WTC11 (cell line): ENCODE measurements around the gene CENPK. TPM values are rescaled to one million over a fixed set of nuclear protein-coding genes. Genes with fewer than 3 reads are reported as not detected.

Source experiments
- ATAC-seq: fragments of 200-7000 bp; cut with Tn5 transposase; 2 replicates; pipeline ENCODE4 v1.10.0; 2021; ENCODE audit warnings: mild to moderate bottlenecking, moderate library complexity
- CTCF ChIA-PET: fragments of 300-600 bp; sonication (Branson Sonifier 250); formaldehyde crosslinking; loops from one replicate; lab custom pipeline; 2021; ENCODE audit warnings: antibody characterized with exemption; lab: Charles Lee
- POLR2A ChIA-PET: fragments of 350-600 bp; sonication (Branson Sonifier 250); formaldehyde crosslinking; loops from one replicate; lab custom pipeline; 2021; ENCODE audit warnings: antibody characterized with exemption; lab: Charles Lee
- DNase-seq: peaks from one replicate; pipeline ENCODE4 v3.0.0; 2021; ENCODE audit warnings: low spot score
- H3K27ac Mint-ChIP-seq: 2 replicates; pipeline ENCODE4 v1.8.0; 2021; ENCODE audit warnings: mixed read lengths
- H3K27me3 Mint-ChIP-seq: 2 replicates; pipeline ENCODE4 v1.8.0; 2021; ENCODE audit warnings: low read depth, mild to moderate bottlenecking, moderate library complexity, mixed read lengths
- H3K36me3 Mint-ChIP-seq: 2 replicates; pipeline ENCODE4 v1.8.0; 2021; ENCODE audit warnings: mixed read lengths
- H3K4me1 Mint-ChIP-seq: 2 replicates; pipeline ENCODE4 v1.8.0; 2022; ENCODE audit warnings: mixed read lengths
- H3K4me3 Mint-ChIP-seq: 2 replicates; pipeline ENCODE4 v1.8.0; 2021; ENCODE audit warnings: mild to moderate bottlenecking, moderate library complexity, mixed read lengths
- H3K9me3 Mint-ChIP-seq: 2 replicates; pipeline ENCODE4 v1.8.0; 2021; ENCODE audit warnings: mixed read lengths
- ATF6 ChIP-seq: sonication (generic); formaldehyde crosslinking; IDR thresholded peaks from 2 replicates; pipeline ENCODE4 v1.8.1; 2023; ENCODE audit warnings: mild to moderate bottlenecking, missing genetic modification reagents
- E2F1 ChIP-seq: sonication (generic); formaldehyde crosslinking; IDR thresholded peaks from 2 replicates; pipeline ENCODE4 v1.8.0; 2022; ENCODE audit warnings: mild to moderate bottlenecking, missing genetic modification reagents
- ERG ChIP-seq: fragments of 250-450 bp; sonication (Bioruptor Pico); IDR thresholded peaks from 2 replicates; pipeline ENCODE4 v1.8.0; 2021; ENCODE audit warnings: mild to moderate bottlenecking
- FOXP1 ChIP-seq: sonication (generic); formaldehyde crosslinking; IDR thresholded peaks from 2 replicates; pipeline ENCODE4 v1.8.0; 2022; ENCODE audit warnings: missing genetic modification reagents, mild to moderate bottlenecking, moderate library complexity, borderline replicate concordance
- FOXP4 ChIP-seq: sonication (generic); formaldehyde crosslinking; IDR thresholded peaks from 2 replicates; pipeline ENCODE4 v1.8.0; 2022; ENCODE audit warnings: mild to moderate bottlenecking, missing genetic modification reagents
- GABPB1 ChIP-seq: sonication (generic); formaldehyde crosslinking; IDR thresholded peaks from 2 replicates; pipeline ENCODE4 v1.8.1; 2023; ENCODE audit warnings: mild to moderate bottlenecking, missing genetic modification reagents
- HMGA2 ChIP-seq: fragments of 250-450 bp; sonication (Bioruptor Pico); IDR thresholded peaks from 2 replicates; pipeline ENCODE4 v1.4.0; 2021; ENCODE audit warnings: mild to moderate bottlenecking, moderate library complexity
- JAZF1 ChIP-seq: fragments of 250-450 bp; sonication (Bioruptor Pico); IDR thresholded peaks from 2 replicates; pipeline ENCODE4 v1.9.0; 2021; ENCODE audit warnings: moderate library complexity, mild to moderate bottlenecking, inconsistent platforms
- NFE2L1 ChIP-seq: sonication (generic); formaldehyde crosslinking; IDR thresholded peaks from 2 replicates; pipeline ENCODE4 v1.8.1; 2023; ENCODE audit warnings: missing genetic modification reagents
- PRRX2 ChIP-seq: fragments of 250-450 bp; sonication (Bioruptor Pico); IDR thresholded peaks from 2 replicates; pipeline ENCODE4 v1.8.0; 2021; ENCODE audit warnings: mild to moderate bottlenecking
- RELA ChIP-seq: sonication (generic); formaldehyde crosslinking; IDR thresholded peaks from 2 replicates; pipeline ENCODE4 v1.8.1; 2022; ENCODE audit warnings: missing genetic modification reagents, mild to moderate bottlenecking, borderline replicate concordance
- USF2 ChIP-seq: sonication (generic); formaldehyde crosslinking; IDR thresholded peaks from 2 replicates; pipeline ENCODE4 v1.8.1; 2023; ENCODE audit warnings: mild to moderate bottlenecking, missing genetic modification reagents, moderate library complexity
- total RNA-seq: library from RNA; stranded (reverse); gene quantifications from 3 replicates; pipeline ENCODE4 v1.2.3, GENCODE V29; 2021
- TF ChIP-seq, protein P1 (sequence below): sonication (generic); formaldehyde crosslinking; conservative IDR thresholded peaks from 2 replicates; pipeline ENCODE4 v1.8.1; 2023; ENCODE audit warnings: mild to moderate bottlenecking, low read depth, missing genetic modification reagents, moderate library complexity
- TF ChIP-seq, protein P2 (sequence below): fragments of 250-450 bp; sonication (Bioruptor Pico); conservative IDR thresholded peaks from 2 replicates; pipeline ENCODE4 v1.9.0; 2021; ENCODE audit warnings: mild to moderate bottlenecking

Gene CENPK
- total RNA-seq, 1 experiment from 2014 or later, result 37.5 TPM

DNA sequence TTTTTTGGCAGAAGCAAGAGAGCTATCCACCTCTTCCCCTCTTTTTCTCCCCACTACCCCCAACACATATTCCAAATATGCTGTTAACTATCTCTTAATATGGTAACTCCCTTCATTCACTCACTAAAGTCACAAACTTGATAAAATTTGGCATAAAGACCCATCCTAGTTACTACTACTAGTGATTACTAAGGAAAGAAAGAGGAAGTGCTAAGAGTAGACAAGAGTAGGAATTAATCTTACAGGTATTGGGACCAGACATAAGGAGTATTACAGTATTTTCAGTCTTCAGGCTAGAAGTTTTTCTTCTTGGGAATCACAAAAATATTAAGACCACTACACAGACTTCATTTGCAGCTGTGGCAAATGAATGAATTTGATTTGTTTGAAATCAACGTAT is 83.4 kb downstream of the CENPK start:
- no peak for ATAC-seq
- peaks cover 16% of the 10 kb centered on the region for H3K4me1 Mint-ChIP-seq
- ChIA-PET CTCF (interaction anchor here (0.9 kb wide), 1 partner anchor 669 kb away, joined by 3 read pairs; no protein-coding TSS in a partner anchor), POLR2A (no interaction called here)
- H3K27me3 Mint-ChIP-seq, result no peaks in the 10 kb centered on the region
- H3K27ac Mint-ChIP-seq, result no peak overlapping the region
- TF ChIP-seq GABPB1 (no peak), FOXP4 (CRISPR knock-in tag) (no peak), HMGA2 (CRISPR knock-in tag) (no peak), NFE2L1 (no peak), FOXP1 (CRISPR knock-in tag) (no peak), JAZF1 (CRISPR knock-in tag) (no peak), PRRX2 (CRISPR knock-in tag) (no peak), E2F1 (CRISPR knock-in tag) (no peak), ATF6 (CRISPR knock-in tag) (no peak), USF2 (CRISPR knock-in tag) (no peak), ERG (no peak), RELA (CRISPR knock-in tag) (no peak)
- TF ChIP-seq, protein P1, sequence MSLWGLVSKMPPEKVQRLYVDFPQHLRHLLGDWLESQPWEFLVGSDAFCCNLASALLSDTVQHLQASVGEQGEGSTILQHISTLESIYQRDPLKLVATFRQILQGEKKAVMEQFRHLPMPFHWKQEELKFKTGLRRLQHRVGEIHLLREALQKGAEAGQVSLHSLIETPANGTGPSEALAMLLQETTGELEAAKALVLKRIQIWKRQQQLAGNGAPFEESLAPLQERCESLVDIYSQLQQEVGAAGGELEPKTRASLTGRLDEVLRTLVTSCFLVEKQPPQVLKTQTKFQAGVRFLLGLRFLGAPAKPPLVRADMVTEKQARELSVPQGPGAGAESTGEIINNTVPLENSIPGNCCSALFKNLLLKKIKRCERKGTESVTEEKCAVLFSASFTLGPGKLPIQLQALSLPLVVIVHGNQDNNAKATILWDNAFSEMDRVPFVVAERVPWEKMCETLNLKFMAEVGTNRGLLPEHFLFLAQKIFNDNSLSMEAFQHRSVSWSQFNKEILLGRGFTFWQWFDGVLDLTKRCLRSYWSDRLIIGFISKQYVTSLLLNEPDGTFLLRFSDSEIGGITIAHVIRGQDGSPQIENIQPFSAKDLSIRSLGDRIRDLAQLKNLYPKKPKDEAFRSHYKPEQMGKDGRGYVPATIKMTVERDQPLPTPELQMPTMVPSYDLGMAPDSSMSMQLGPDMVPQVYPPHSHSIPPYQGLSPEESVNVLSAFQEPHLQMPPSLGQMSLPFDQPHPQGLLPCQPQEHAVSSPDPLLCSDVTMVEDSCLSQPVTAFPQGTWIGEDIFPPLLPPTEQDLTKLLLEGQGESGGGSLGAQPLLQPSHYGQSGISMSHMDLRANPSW (CRISPR knock-in tag), result no peak
- TF ChIP-seq, protein P2, sequence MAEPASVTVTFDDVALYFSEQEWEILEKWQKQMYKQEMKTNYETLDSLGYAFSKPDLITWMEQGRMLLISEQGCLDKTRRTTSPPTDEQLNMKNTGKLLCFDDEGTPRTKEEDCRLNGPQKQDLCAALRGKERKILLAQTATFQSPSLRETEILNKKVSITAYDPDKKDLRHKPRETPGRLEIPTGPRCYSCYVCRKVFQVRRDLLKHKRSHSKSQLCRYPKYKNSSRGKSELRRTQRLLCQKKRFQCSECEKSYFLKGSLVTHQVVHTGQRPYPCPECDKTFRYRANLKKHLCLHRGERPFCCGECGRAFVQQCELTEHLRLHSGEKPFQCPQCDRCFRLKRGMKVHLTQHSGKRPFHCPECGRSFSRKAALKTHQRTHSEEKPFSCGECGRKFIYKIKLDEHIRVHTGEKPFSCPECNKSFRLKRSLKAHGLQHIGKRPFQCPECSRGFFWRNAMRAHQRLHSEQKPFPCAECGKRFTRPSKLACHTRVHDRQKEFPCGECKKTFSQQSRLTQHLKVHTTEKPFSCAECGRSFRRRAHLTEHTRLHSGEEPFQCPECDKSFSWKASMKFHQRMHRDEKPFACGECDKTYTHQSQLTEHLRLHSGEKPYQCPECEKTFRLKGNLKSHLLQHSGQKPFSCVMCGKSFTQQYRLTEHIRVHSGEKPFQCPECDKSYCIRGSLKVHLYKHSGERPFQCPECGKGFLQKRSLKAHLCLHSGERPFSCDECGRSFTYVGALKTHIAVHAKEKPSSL (CRISPR knock-in tag), result no peak
- TF ChIP-seq, all 79 proteins: peak for 0
- Mint-ChIP-seq H3K4me3 (no peak overlapping the region), H3K36me3 (no peaks in the 10 kb centered on the region), H3K9me3 (no peaks in the 10 kb centered on the region)
- no peak for DNase-seq
